Gastrocnemius medialis (tissue), 4 donors: ENCODE data around the gene SELENOS. TPM values are rescaled to one million over a fixed set of nuclear protein-coding genes. Genes with fewer than 3 reads are reported as not detected.

ENCODE experiments used
- ATAC-seq, 2 donors: fragments of 150-250 bp; one replicate each; pipeline ENCODE4 v1.9.1; 2016
- DNase-seq, 2 donors: peaks; one replicate each; pipeline ENCODE4 v3.0.0-alpha.2; 2019
- H3K27ac ChIP-seq, 4 donors: fragments of 200-600 bp; sonication (generic); 1 replicate in 1 of 4; 2 replicates in 3 of 4; pipeline ENCODE4 v1.5.1; 2016 to 2018; ENCODE audit warnings: mild to moderate bottlenecking in 2 of 4, moderate library complexity in 1 of 4
- H3K27me3 ChIP-seq, 3 donors: fragments of 200-600 bp; sonication (generic) in 2 of 3; 1 replicate in 1 of 3; 2 replicates in 2 of 3; pipeline versions ENCODE4 v1.5.1 to v1.6.0; 2016 to 2019; ENCODE audit warnings: mild to moderate bottlenecking in 1 of 3, moderate library complexity in 1 of 3
- H3K36me3 ChIP-seq, 2 donors: fragments of 200-600 bp; sonication (generic) in 1 of 2; one replicate each; pipeline ENCODE4 v1.5.1; 2017 to 2018
- H3K4me1 ChIP-seq, 2 donors: fragments of 200-600 bp; sonication (generic) in 1 of 2; one replicate each; pipeline ENCODE4 v1.5.1; 2016 to 2017; ENCODE audit warnings: mild to moderate bottlenecking in 2 of 2
- H3K4me3 ChIP-seq, 4 donors: fragments of 200-600 bp; sonication (generic) in 3 of 4; 1 replicate in 1 of 4; 2 replicates in 3 of 4; pipeline ENCODE4 v1.5.1; 2016 to 2019; ENCODE audit warnings: mild to moderate bottlenecking in 2 of 4
- H3K9me3 ChIP-seq, 3 donors: fragments of 200-600 bp; sonication (generic) in 2 of 3; 1 replicate in 1 of 3; 2 replicates in 2 of 3; pipeline ENCODE4 v1.5.1; 2016 to 2019
- POLR2A ChIP-seq, 2 donors: fragments of 450-650 bp; IDR thresholded peaks; one replicate each; pipeline ENCODE4 v1.6.1; 2017; ENCODE audit warnings: antibody characterized with exemption in 2 of 2, mild to moderate bottlenecking in 2 of 2, moderate library complexity in 2 of 2
- in situ Hi-C, 4 donors: fragments of 200-750 bp; cut with MboI; loops; one replicate each; pipeline versions ENCODE4 v1.15.0 to v1.8.0; 2017; ENCODE audit warnings: low sequenced_read_pairs in 4 of 4
- intact Hi-C: fragments of 100-400 bp; cut with DNase I; formaldehyde crosslinking; loops from one replicate; pipeline ENCODE4 v1.15.1; 2023; ENCODE audit warnings: low total_unique reads
- total RNA-seq, 4 donors: library from RNA; depleted of rRNA; stranded (reverse); fragments of >200 nt; gene quantifications; one replicate each; pipeline versions ENCODE4 v1.1.0 to v1.2.3, GENCODE V29; 2016
- TF ChIP-seq, protein P1 (sequence below), 5 experiments: fragments of 450-650 bp in 3 of 5; fragments of 200-600 bp in 2 of 5; sonication (generic) in 2 of 5; IDR thresholded peaks in 4 of 5; conservative IDR thresholded peaks in 1 of 5; 1 replicate in 4 of 5; 2 replicates in 1 of 5; pipeline ENCODE4 v1.5.1; 2016 to 2019; ENCODE audit warnings: antibody characterized with exemption in 5 of 5, mild to moderate bottlenecking in 3 of 5, moderate library complexity in 3 of 5

The SELENOS gene
- total RNA-seq, 4 donors from 2014 or later, result 74.9 to 106 (median 89.1) TPM

DNA sequence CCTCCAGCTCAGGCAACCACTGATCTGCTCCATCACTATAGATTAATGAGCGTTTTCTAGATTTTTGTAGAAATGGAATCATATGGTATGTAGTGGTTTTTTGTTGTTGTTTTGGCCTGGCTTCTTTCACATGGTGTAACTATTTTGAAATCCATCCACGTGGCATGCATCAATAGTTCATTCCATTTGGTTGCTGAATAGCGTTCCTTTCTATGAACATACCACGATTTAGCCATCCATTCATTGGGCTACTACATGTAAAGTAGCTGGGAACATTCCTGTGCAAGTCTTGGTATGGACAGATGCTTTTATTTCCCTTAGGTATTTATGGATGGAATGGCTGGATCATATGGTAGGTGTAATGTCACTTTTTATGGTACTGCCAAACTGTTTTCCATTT lies 14.7 kb downstream of the SELENOS start:
- Histone ChIP-seq H3K27ac (no peak overlapping the region), H3K9me3 (no peaks in the 10 kb centered on the region), H3K27me3 (no peaks in the 10 kb centered on the region), H3K36me3 (no peaks in the 10 kb centered on the region), H3K4me1 (peaks cover 0 to 19% of the 10 kb centered on the region in 2 donors), H3K4me3 (no peak overlapping the region)
- TF ChIP-seq, protein P1, sequence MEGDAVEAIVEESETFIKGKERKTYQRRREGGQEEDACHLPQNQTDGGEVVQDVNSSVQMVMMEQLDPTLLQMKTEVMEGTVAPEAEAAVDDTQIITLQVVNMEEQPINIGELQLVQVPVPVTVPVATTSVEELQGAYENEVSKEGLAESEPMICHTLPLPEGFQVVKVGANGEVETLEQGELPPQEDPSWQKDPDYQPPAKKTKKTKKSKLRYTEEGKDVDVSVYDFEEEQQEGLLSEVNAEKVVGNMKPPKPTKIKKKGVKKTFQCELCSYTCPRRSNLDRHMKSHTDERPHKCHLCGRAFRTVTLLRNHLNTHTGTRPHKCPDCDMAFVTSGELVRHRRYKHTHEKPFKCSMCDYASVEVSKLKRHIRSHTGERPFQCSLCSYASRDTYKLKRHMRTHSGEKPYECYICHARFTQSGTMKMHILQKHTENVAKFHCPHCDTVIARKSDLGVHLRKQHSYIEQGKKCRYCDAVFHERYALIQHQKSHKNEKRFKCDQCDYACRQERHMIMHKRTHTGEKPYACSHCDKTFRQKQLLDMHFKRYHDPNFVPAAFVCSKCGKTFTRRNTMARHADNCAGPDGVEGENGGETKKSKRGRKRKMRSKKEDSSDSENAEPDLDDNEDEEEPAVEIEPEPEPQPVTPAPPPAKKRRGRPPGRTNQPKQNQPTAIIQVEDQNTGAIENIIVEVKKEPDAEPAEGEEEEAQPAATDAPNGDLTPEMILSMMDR (IDR thresholded peaks at IDR 0.05 in 4 of 5, conservative IDR thresholded peaks at IDR 0.05 in 1 of 5), result no peak
- TF ChIP-seq POLR2A (IDR thresholded peaks at IDR 0.05), result no peak
- intact Hi-C loops, result no loop called here
- in situ Hi-C loops, result loop anchor here (5.0 to 25.0 kb wide), 5 partner anchors 245 to 650 kb away; partner anchors contain the start of genes ASB7 (in 2 of the 4), LINS1 (in 2 of the 4) and LRRK1 (in 2 of the 4)
- DNase-seq, result no peak
- no peak for ATAC-seq

DNA sequence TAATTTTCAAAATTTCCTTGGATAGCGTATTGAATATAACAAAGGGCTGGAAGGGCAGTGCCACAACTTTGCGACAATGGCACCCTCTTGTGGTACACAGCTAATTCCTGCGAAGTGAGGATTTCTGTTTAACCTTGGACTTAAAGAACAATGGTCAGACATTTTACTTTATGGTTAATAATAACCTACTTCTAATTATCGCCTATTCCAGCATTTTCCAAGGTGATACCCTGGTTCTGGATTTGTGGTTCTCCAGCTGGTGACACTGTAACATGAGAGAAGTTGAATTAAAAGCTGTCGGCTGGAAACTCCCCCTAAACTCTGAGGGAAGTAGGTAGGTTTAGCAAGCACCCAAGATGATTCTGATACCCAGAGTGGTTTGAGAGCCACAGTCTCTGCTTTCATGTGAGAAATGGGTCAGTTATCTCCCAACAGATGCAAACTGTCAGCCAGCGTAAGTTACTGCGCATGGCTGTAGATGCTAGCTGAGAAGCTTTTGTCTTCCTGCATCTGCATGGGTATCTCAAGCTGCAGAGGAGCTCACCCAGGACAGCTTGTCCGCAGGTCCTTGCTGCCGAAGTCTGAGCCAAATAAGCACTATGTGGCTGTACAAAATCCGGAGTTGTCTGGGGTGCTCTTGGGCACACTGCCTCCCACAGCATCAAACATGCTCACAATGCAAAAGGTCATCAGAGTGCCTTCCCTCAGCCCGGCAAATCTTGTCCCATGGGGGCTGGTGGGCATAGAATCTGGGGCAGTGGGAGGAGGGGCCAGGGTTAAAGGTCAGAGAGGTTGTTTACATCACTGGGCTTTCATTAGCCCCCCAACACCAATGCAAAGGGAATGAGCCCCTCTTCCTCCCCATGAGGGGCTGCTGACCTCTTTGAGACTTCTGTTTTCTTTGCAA lies 18.8 kb downstream of the SELENOS start:
- DNase-seq (peak in 1 of 2 donors; percentile 45), ATAC-seq (peak; percentile 67 to 82)
- no peaks in the 10 kb centered on the region for H3K9me3 ChIP-seq
- in situ Hi-C loops, result loop anchor here (5.0 to 25.0 kb wide), 6 partner anchors 166 to 646 kb away; partner anchors contain the start of genes ASB7 (in 2 of the 4), LINS1 (in 2 of the 4) and LRRK1 (in 2 of the 4)
- peaks cover 0 to 3% of the 10 kb centered on the region in 2 donors for H3K4me1 ChIP-seq
- TF ChIP-seq, protein P1 (IDR thresholded peaks at IDR 0.05 in 4 of 5, conservative IDR thresholded peaks at IDR 0.05 in 1 of 5), result peak; percentile 73 to 86 (median 79)
- TF ChIP-seq POLR2A (IDR thresholded peaks at IDR 0.05), result no peak
- intact Hi-C loops, result loop anchor here (1.0 to 10.0 kb wide), 5 partner anchors 134 to 914 kb away; partner anchors contain the start of genes ADAMTS17 and LRRK1
- no peak overlapping the region for H3K4me3 ChIP-seq
- no peaks in the 10 kb centered on the region for H3K36me3 ChIP-seq
- no peak overlapping the region for H3K27ac ChIP-seq
- no peaks in the 10 kb centered on the region for H3K27me3 ChIP-seq

DNA sequence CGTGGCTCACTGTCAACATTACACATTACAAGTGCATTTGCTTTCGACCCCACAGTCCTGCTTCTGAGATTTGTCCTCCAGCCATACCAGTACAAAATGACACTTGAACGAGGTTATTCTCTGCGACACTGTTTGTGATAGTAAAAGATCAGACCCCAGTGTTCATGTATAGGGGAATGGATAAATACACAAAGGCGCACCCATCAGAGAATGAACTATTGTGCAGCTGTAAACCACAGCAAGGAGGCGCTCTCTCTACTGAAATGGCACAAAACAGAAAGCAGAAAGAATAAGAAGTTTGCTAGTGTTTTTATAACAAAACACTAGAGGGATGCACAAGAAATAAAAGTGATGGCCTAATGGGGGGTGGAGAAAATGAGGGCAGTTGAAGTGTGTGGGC lies 20.5 kb downstream of the SELENOS start:
- no peak overlapping the region for H3K27ac ChIP-seq
- H3K9me3 ChIP-seq, result no peaks in the 10 kb centered on the region
- DNase-seq (no peak), ATAC-seq (no peak)
- no peaks in the 10 kb centered on the region for H3K36me3 ChIP-seq
- in situ Hi-C loops, result loop anchor here (5.0 to 25.0 kb wide), 6 partner anchors 164 to 644 kb away; partner anchors contain the start of genes ASB7 (in 2 of the 4), LINS1 (in 2 of the 4) and LRRK1 (in 2 of the 4)
- peaks cover 8 to 13% of the 10 kb centered on the region in 2 donors for H3K4me1 ChIP-seq
- no peaks in the 10 kb centered on the region for H3K27me3 ChIP-seq
- intact Hi-C loops, result loop anchor here (10.0 kb wide), 3 partner anchors 132 to 912 kb away; partner anchors contain the start of genes ADAMTS17 and LRRK1
- TF ChIP-seq POLR2A (IDR thresholded peaks at IDR 0.05), result no peak
- TF ChIP-seq, protein P1 (IDR thresholded peaks at IDR 0.05 in 4 of 5, conservative IDR thresholded peaks at IDR 0.05 in 1 of 5), result no peak
- no peak overlapping the region for H3K4me3 ChIP-seq

DNA sequence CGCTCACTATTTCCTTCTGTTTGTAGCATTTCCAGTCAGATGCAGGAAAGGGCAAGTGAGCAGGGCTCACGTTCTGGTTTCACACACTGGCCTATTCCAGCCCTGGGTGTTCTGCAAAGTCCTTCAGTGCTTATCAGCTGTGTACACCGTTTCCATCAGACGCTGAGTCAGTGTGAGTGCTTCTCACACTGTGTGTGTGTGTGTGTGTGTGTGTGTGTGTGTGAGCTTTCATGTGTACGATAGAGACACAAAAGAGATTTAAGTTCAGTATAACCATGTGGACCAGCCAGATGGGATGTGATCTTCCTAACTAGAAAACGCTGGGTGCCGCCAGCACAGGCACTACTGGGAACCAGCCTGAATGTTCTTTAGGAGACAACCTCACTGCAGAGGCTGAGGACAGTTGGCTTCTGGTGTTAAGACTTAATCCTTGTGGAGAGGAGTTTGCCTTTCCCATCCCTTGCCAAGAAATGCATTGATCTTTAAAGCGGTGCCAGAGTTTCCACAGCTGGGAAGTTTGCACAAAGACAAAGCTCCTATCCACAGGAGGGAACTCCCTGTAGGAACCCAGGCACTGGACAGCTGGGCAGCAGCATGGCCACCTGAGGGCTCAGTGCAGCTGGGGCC lies 21.6 kb downstream of the SELENOS start:
- H3K9me3 ChIP-seq, result no peaks in the 10 kb centered on the region
- TF ChIP-seq, protein P1 (IDR thresholded peaks at IDR 0.05 in 4 of 5, conservative IDR thresholded peaks at IDR 0.05 in 1 of 5), result no peak
- no peak for TF ChIP-seq POLR2A (IDR thresholded peaks at IDR 0.05)
- intact Hi-C loops, result loop anchor here (10.0 kb wide), 3 partner anchors 131 to 911 kb away; partner anchors contain the start of genes ADAMTS17 and LRRK1
- in situ Hi-C loops, result loop anchor here (5.0 to 25.0 kb wide), 6 partner anchors 163 to 643 kb away; partner anchors contain the start of genes ASB7 (in 2 of the 4), LINS1 (in 2 of the 4) and LRRK1 (in 2 of the 4)
- H3K27ac ChIP-seq, result no peak overlapping the region
- no peak overlapping the region for H3K4me3 ChIP-seq
- peaks cover 10 to 14% of the 10 kb centered on the region in 2 donors for H3K4me1 ChIP-seq
- no peaks in the 10 kb centered on the region for H3K36me3 ChIP-seq
- no peaks in the 10 kb centered on the region for H3K27me3 ChIP-seq
- no peak for ATAC-seq
- no peak for DNase-seq
